IMR-90 (cell line): ENCODE data around the gene NAPB. TPM values are rescaled to one million over a fixed set of nuclear protein-coding genes. Genes with fewer than 3 reads are reported as not detected.

Source experiments
- ATAC-seq: fragments of 200-7000 bp; cut with Tn5 transposase; 2 replicates; pipeline ENCODE4 v1.9.1; 2020; ENCODE audit warnings: low read depth, mild to moderate bottlenecking, moderate library complexity
- BruUV-seq: library from RNA; stranded (reverse); fragments of 400-500 nt; replicated peaks from 2 replicates; lab custom pipeline; 2021; lab: Mats Ljungman, UMichigan
- CTCF ChIA-PET: fragments of 300-600 bp; formaldehyde crosslinking; extraction: SDS; loops from one replicate; lab custom pipeline; 2021; ENCODE audit warnings: antibody characterized with exemption; lab: Yijun Ruan, JAX
- POLR2A ChIA-PET: fragments of 300-600 bp; sonication (Branson Sonifier 250); formaldehyde crosslinking; loops from one replicate; lab custom pipeline; 2022; ENCODE audit warnings: antibody characterized with exemption; ENCODE audit not compliant: unreplicated experiment; lab: Charles Lee
- DNase-seq: peaks from one replicate; pipeline ENCODE4 v3.0.0; 2013
- H2AFZ ChIP-seq: replicated peaks from 2 replicates; pipeline ENCODE3; 2013; ENCODE audit warnings: low read length, mild to moderate bottlenecking; ENCODE audit not compliant: poor library complexity
- H2AK5ac ChIP-seq: 2 replicates; pipeline ENCODE4 v1.6.1; 2013; ENCODE audit warnings: low read depth, low read length, inconsistent platforms
- H2AK9ac ChIP-seq: replicated peaks from 2 replicates; pipeline ENCODE3; 2013; ENCODE audit warnings: mild to moderate bottlenecking, low read depth, low read length, moderate library complexity; ENCODE audit not compliant: poor library complexity
- H2BK120ac ChIP-seq: 2 replicates; pipeline ENCODE4 v1.6.1; 2013; ENCODE audit warnings: low read depth, low read length, inconsistent platforms
- H2BK15ac ChIP-seq: 3 replicates; pipeline ENCODE4 v1.6.1; 2013; ENCODE audit warnings: low read depth, low read length, inconsistent platforms
- H2BK20ac ChIP-seq: 2 replicates; pipeline ENCODE4 v1.6.1; 2013; ENCODE audit warnings: low read depth, mild to moderate bottlenecking, inconsistent platforms, low read length, moderate library complexity
- H2BK5ac ChIP-seq: 2 replicates; pipeline ENCODE4 v1.6.1; 2013; ENCODE audit warnings: mild to moderate bottlenecking, low read depth, low read length, inconsistent platforms; ENCODE audit not compliant: poor library complexity, severe bottlenecking
- H3K14ac ChIP-seq: replicated peaks from 2 replicates; pipeline ENCODE4 v1.6.1; 2013; ENCODE audit warnings: low read depth, low read length, inconsistent platforms
- H3K18ac ChIP-seq: 2 replicates; pipeline ENCODE4 v1.6.1; 2013; ENCODE audit warnings: low read depth, low read length, control low read depth
- H3K23ac ChIP-seq: 2 replicates; pipeline ENCODE4 v1.6.1; 2013; ENCODE audit warnings: low read depth, low read length, inconsistent platforms
- H3K27ac ChIP-seq: 2 replicates; pipeline ENCODE4 v1.5.1; 2013; ENCODE audit warnings: mild to moderate bottlenecking, control low read depth, low read length; ENCODE audit not compliant: insufficient read depth
- H3K27me3 ChIP-seq: 2 replicates; pipeline ENCODE4 v1.6.1; 2013; ENCODE audit warnings: low read length; ENCODE audit not compliant: control insufficient read depth, insufficient read depth
- H3K36me3 ChIP-seq: 2 replicates; pipeline ENCODE4 v1.6.1; 2013; ENCODE audit warnings: low read length, mixed read lengths; ENCODE audit not compliant: control insufficient read depth, insufficient read depth
- H3K4ac ChIP-seq: 2 replicates; pipeline ENCODE4 v1.6.1; 2013; ENCODE audit warnings: low read depth, low read length, inconsistent platforms
- H3K4me1 ChIP-seq: 2 replicates; pipeline ENCODE4 v1.6.1; 2013; ENCODE audit warnings: low read length, mixed read lengths; ENCODE audit not compliant: control insufficient read depth, insufficient read depth
- H3K4me2 ChIP-seq: 2 replicates; pipeline ENCODE4 v1.6.1; 2013; ENCODE audit warnings: low read depth, mild to moderate bottlenecking, control low read depth, low read length, moderate library complexity
- H3K4me3 ChIP-seq: 2 replicates; pipeline ENCODE4 v1.5.1; 2013; ENCODE audit warnings: low read depth, mild to moderate bottlenecking, control low read depth, low read length, moderate library complexity; ENCODE audit not compliant: insufficient read depth
- H3K56ac ChIP-seq: 2 replicates; pipeline ENCODE4 v1.6.1; 2013; ENCODE audit warnings: low read length, inconsistent platforms; ENCODE audit not compliant: insufficient read depth; ENCODE audit errors: extremely low read depth
- H3K79me1 ChIP-seq, 2 experiments: 2 replicates each; pipeline ENCODE4 v1.6.1; 2013; ENCODE audit warnings: low read length in 2 of 2, inconsistent platforms in 1 of 2, low read depth in 1 of 2
- H3K9ac ChIP-seq: 2 replicates; pipeline ENCODE4 v1.6.1; 2013; ENCODE audit warnings: low read depth, low read length, control low read depth
- H3K9me1 ChIP-seq: 2 replicates; pipeline ENCODE4 v1.6.1; 2013; ENCODE audit warnings: low read length, inconsistent platforms; ENCODE audit not compliant: insufficient read depth
- H3K9me3 ChIP-seq: 2 replicates; pipeline ENCODE4 v1.6.1; 2013; ENCODE audit warnings: low read length; ENCODE audit not compliant: control insufficient read depth, insufficient read depth
- H4K20me1 ChIP-seq: 2 replicates; pipeline ENCODE4 v1.6.1; 2013; ENCODE audit warnings: low read length, inconsistent platforms; ENCODE audit not compliant: insufficient read depth
- H4K5ac ChIP-seq: 2 replicates; pipeline ENCODE4 v1.6.1; 2013; ENCODE audit warnings: mild to moderate bottlenecking, low read depth, low read length, control low read depth
- H4K8ac ChIP-seq, 2 experiments: 2 replicates each; pipeline ENCODE4 v1.6.1; 2013; ENCODE audit warnings: low read depth in 2 of 2, low read length in 2 of 2, control low read depth in 1 of 2, inconsistent platforms in 1 of 2
- H4K91ac ChIP-seq: 2 replicates; pipeline ENCODE4 v1.6.1; 2013; ENCODE audit warnings: low read depth, low read length, inconsistent platforms; ENCODE audit not compliant: insufficient read depth
- MAZ ChIP-seq: IDR thresholded peaks from 2 replicates; pipeline ENCODE4 v1.6.1; 2012; ENCODE audit warnings: low read depth, mild to moderate bottlenecking, low read length, improper control_type of control experiment, moderate library complexity, borderline replicate concordance
- WGBS, 2 experiments: methylation state at CpG; one replicate each; pipeline versions ENCODE4 v1.1.5 to v1.1.7; 2013; ENCODE audit warnings: missing lambda C conversion rate in 2 of 2; ENCODE audit not compliant: insufficient read length in 1 of 2; ENCODE audit errors: extremely low coverage in 2 of 2; 5-methylcytosine and 5-hydroxymethylcytosine counted together
- dilution Hi-C: fragments of 300-500 bp; cut with HindIII; formaldehyde crosslinking; loops from one replicate; pipeline ENCODE4 v1.14.3; 2018; ENCODE audit warnings: low sequenced_read_pairs; ENCODE audit not compliant: unreplicated experiment
- in situ Hi-C: fragments of 300-500 bp; cut with MboI; formaldehyde crosslinking; loops from 3 replicates; pipeline ENCODE4 v1.14.3; 2019; ENCODE audit warnings: low sequenced_read_pairs, inconsistent platforms, mixed read lengths
- intact Hi-C: fragments of 100-400 bp; cut with micrococcal nuclease; formaldehyde crosslinking; loops from 2 replicates; pipeline ENCODE4 v1.10.0; 2022
- polyA plus RNA-seq, 3 experiments: library from polyadenylated mRNA; depleted of rRNA; stranded (reverse); fragments of >200 nt; gene quantifications; 2 replicates each; pipeline ENCODE4 v1.2.3, GENCODE V29; 2012; ENCODE audit warnings: low replicate concordance in 1 of 3
- total RNA-seq: library from RNA; depleted of rRNA; stranded (reverse); fragments of >200 nt; gene quantifications from 2 replicates; pipeline ENCODE4 v1.2.3, GENCODE V29; 2012
- TF ChIP-seq, protein P1 (sequence below): conservative IDR thresholded peaks from 2 replicates; pipeline ENCODE4 v1.5.1; 2012; ENCODE audit warnings: mild to moderate bottlenecking, low read depth, low read length, improper control_type of control experiment

The NAPB gene
- total and polyA plus RNA-seq, 2 of the 4 experiments (the other 2 are of a cell fraction) = 4.4 to 5.2 TPM

DNA sequence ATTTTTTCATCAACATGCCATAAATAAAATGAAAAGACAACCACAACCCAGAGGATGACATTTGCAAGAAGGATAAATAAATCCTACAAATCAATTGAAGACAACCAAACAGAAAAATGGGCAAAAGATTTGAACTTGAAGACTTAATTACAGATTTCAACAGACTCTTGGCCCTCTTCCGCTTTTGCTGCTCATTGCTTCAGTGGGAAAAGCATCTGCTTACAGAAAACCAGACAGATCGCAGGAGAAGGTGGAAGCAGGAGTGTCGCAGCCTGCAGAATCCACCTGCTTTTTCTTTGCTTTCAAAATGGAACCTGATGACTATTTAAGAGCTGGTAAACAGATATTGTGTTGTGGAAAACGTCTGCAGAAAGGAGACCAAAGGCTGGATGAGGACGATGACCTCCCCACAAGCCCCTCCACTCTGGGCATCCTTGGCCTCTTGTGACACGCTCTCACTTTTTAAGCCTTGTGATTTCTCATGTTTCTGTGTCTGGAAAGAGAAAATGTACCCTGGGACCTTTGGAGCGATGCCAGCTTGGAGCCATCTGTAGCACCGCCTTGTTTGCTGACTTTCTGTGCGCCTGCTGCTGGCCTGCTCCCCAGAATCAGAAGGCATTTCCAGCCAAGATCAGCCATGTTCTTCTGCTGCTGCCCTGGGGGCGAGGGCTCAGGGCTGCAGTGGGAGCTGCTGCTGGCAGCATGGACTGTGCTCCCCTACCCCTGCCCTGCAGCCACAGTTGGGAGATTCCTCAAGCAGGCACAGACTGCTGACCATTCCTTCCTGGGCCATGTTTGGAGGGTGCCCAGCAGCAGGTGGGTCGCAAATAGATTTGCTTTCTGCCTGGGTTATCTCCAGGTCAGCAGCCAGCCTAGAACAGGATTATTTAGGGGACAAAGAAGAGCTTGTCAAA is 14.6 kb upstream of the NAPB start:
- Histone ChIP-seq H2AFZ (no peak overlapping the region), H3K4ac (no peak overlapping the region), H3K4me2 (no peak overlapping the region), H3K9me1 (no peaks in the 10 kb centered on the region), H2BK5ac (no peak overlapping the region), H3K14ac (no peak overlapping the region), H3K36me3 (no peaks in the 10 kb centered on the region), H2BK15ac (no peak overlapping the region), H3K27ac (no peak overlapping the region), H3K56ac (no peak overlapping the region), H3K23ac (no peak overlapping the region), H3K18ac (no peak overlapping the region), H4K5ac (no peak overlapping the region), H3K4me1 (no peaks in the 10 kb centered on the region), H2BK120ac (no peak overlapping the region), H3K79me1 (no peaks in the 10 kb centered on the region), H4K91ac (no peak overlapping the region), H4K20me1 (no peaks in the 10 kb centered on the region), H3K4me3 (no peak overlapping the region), H3K9me3 (no peaks in the 10 kb centered on the region), H3K27me3 (peaks cover 10% of the 10 kb centered on the region), H2AK5ac (no peak overlapping the region), H2BK20ac (no peak overlapping the region), H2AK9ac (no peak overlapping the region), H4K8ac (no peak overlapping the region), H3K9ac (no peak overlapping the region)
- intact Hi-C loops (no loop called here), in situ Hi-C loops (no loop called here), dilution Hi-C loops (no loop called here)
- ChIA-PET POLR2A (no interaction called here), CTCF (interaction anchor here (0.6 kb wide), 1 partner anchor 11 kb away, joined by 5 read pairs; no protein-coding TSS in a partner anchor)
- TF ChIP-seq, protein P1, sequence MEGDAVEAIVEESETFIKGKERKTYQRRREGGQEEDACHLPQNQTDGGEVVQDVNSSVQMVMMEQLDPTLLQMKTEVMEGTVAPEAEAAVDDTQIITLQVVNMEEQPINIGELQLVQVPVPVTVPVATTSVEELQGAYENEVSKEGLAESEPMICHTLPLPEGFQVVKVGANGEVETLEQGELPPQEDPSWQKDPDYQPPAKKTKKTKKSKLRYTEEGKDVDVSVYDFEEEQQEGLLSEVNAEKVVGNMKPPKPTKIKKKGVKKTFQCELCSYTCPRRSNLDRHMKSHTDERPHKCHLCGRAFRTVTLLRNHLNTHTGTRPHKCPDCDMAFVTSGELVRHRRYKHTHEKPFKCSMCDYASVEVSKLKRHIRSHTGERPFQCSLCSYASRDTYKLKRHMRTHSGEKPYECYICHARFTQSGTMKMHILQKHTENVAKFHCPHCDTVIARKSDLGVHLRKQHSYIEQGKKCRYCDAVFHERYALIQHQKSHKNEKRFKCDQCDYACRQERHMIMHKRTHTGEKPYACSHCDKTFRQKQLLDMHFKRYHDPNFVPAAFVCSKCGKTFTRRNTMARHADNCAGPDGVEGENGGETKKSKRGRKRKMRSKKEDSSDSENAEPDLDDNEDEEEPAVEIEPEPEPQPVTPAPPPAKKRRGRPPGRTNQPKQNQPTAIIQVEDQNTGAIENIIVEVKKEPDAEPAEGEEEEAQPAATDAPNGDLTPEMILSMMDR = no peak
- no peak for TF ChIP-seq MAZ
- DNase-seq = no peak
- BruUV-seq = no TSS peak
- no peak for ATAC-seq
- WGBS, 2 experiments = no CpG with 5 or more reads among the region's 11 CpGs
